ENCODE data around the gene ANKRD29.
"Not testable (repeated sequence)": the region's sequence is repeated elsewhere in the genome, so short reads cannot be mapped to it uniquely, and the experiment has no call there.

Gene ANKRD29

GRCh38 chr18:23578891-23579653 lies 83.6 kb downstream of the ANKRD29 start:
- no peak for DNase-seq

GRCh38 chr18:23578067-23578701 lies 84.5 kb downstream of the ANKRD29 start:
- DNase-seq = no peak

- DNase-seq = not testable (repeated sequence)
These were observed 85.2 kb downstream of the ANKRD29 start for GRCh38 chr18:23577521-23577920.

GRCh38 chr18:23575309-23575651 lies 87.4 kb downstream of the ANKRD29 start:
- DNase-seq = no peak

- DNase-seq = no peak
These were observed 88.0 kb downstream of the ANKRD29 start for GRCh38 chr18:23574611-23575308.

GRCh38 chr18:23573626-23574431 lies 88.9 kb downstream of the ANKRD29 start:
- no peak for DNase-seq

GRCh38 chr18:23573020-23573419 lies 89.7 kb downstream of the ANKRD29 start:
- DNase-seq = no peak

GRCh38 chr18:23572570-23572969 lies 90.1 kb downstream of the ANKRD29 start:
- DNase-seq = no peak

GRCh38 chr18:23572012-23572411 lies 90.7 kb downstream of the ANKRD29 start:
- no peak for DNase-seq

GRCh38 chr18:23570912-23571504 lies 91.7 kb downstream of the ANKRD29 start:
- DNase-seq = no peak

GRCh38 chr18:23569299-23570063 lies 93.2 kb downstream of the ANKRD29 start:
- DNase-seq = no peak

GRCh38 chr18:23568281-23569138 lies 94.2 kb downstream of the ANKRD29 start:
- DNase-seq = no peak

- DNase-seq = no peak
These were observed 95.0 kb downstream of the ANKRD29 start for GRCh38 chr18:23567671-23568070.

GRCh38 chr18:23565916-23566547 lies 96.7 kb downstream of the ANKRD29 start:
- DNase-seq = no peak

- no peak for DNase-seq
These were observed 99.2 kb downstream of the ANKRD29 start for GRCh38 chr18:23563377-23564043.

GRCh38 chr18:23560186-23560585 lies 102.5 kb downstream of the ANKRD29 start:
- no peak for DNase-seq

- not testable (repeated sequence) for DNase-seq
These were observed 105.2 kb downstream of the ANKRD29 start for GRCh38 chr18:23557511-23557910.

- no peak for DNase-seq
These were observed 106.4 kb downstream of the ANKRD29 start for GRCh38 chr18:23556145-23556780.

- no peak for DNase-seq
These were observed 108.8 kb downstream of the ANKRD29 start for GRCh38 chr18:23553887-23554286.
